Right atrium auricular region (tissue), 2 donors: Measurements from ENCODE around the gene PLIN5. TPM values are rescaled to one million over a fixed set of nuclear protein-coding genes. Genes with fewer than 3 reads are reported as not detected.

Experiments used
- DNase-seq: peaks from one replicate; pipeline ENCODE4 v3.0.0-alpha.2; 2019; ENCODE audit warnings: low spot score
- H3K27ac ChIP-seq, 2 donors: fragments of 200-600 bp; sonication (generic); 1 replicate in 1 of 2; 2 replicates in 1 of 2; pipeline ENCODE4 v1.5.1; 2016 to 2019
- H3K27me3 ChIP-seq, 2 donors: fragments of 200-600 bp; sonication (generic); one replicate each; pipeline versions ENCODE4 v1.5.1 to v1.6.0; 2017 to 2019
- H3K36me3 ChIP-seq: fragments of 200-600 bp; sonication (generic); one replicate; pipeline ENCODE4 v1.5.1; 2016
- H3K4me1 ChIP-seq, 2 donors: fragments of 200-600 bp; sonication (generic); one replicate each; pipeline versions ENCODE4 v1.5.1 to v1.6.0; 2017 to 2019
- H3K4me3 ChIP-seq, 2 donors: fragments of 200-600 bp; sonication (generic); 1 replicate in 1 of 2; 2 replicates in 1 of 2; pipeline ENCODE4 v1.5.1; 2017 to 2019; ENCODE audit warnings: mild to moderate bottlenecking in 1 of 2, moderate library complexity in 1 of 2
- H3K9me3 ChIP-seq, 2 donors: fragments of 200-600 bp; sonication (generic); one replicate each; pipeline ENCODE4 v1.5.1; 2019
- total RNA-seq, 2 donors: library from RNA; depleted of rRNA; stranded (reverse); fragments of >200 nt; gene quantifications; one replicate each; pipeline ENCODE4 v1.1.0, GENCODE V29; 2016
- TF ChIP-seq, protein P1 (sequence below), 2 donors: fragments of 200-600 bp; sonication (generic); IDR thresholded peaks; one replicate each; pipeline ENCODE4 v1.5.1; 2019; ENCODE audit warnings: antibody characterized with exemption in 2 of 2

The PLIN5 gene
- total RNA-seq, 2 donors from 2014 or later = 21.4 to 43.6 TPM

DNA sequence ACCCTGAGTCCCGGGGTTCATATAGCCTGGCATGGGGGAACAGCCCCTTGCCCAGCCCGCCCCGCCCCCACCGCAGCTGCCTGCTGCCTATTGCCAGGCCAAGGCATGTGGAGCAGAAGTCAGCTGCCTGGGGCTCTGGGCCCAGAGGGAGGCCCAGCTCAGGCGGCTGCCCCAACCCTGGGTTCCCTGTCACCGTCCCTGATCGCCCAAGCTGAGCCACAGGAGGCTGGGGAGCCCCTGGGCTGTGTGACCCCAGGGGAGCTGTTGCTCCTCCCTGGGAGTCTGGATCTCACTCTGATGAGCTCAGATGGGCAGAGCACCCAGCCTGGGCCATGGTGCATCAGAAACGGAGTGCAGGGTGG, 18.1 kb downstream of the PLIN5 start:
- Histone ChIP-seq H3K4me3 (peak overlapping the region; percentile 55 to 66), H3K36me3 (peaks cover 29% of the 10 kb centered on the region), H3K9me3 (no peaks in the 10 kb centered on the region), H3K27ac (peak overlapping the region; percentile 85 to 95), H3K4me1 (peaks cover 0 to 32% of the 10 kb centered on the region in 2 donors), H3K27me3 (no peaks in the 10 kb centered on the region)
- TF ChIP-seq, protein P1, sequence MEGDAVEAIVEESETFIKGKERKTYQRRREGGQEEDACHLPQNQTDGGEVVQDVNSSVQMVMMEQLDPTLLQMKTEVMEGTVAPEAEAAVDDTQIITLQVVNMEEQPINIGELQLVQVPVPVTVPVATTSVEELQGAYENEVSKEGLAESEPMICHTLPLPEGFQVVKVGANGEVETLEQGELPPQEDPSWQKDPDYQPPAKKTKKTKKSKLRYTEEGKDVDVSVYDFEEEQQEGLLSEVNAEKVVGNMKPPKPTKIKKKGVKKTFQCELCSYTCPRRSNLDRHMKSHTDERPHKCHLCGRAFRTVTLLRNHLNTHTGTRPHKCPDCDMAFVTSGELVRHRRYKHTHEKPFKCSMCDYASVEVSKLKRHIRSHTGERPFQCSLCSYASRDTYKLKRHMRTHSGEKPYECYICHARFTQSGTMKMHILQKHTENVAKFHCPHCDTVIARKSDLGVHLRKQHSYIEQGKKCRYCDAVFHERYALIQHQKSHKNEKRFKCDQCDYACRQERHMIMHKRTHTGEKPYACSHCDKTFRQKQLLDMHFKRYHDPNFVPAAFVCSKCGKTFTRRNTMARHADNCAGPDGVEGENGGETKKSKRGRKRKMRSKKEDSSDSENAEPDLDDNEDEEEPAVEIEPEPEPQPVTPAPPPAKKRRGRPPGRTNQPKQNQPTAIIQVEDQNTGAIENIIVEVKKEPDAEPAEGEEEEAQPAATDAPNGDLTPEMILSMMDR (IDR thresholded peaks at IDR 0.05) = no peak
- DNase-seq = no peak

DNA sequence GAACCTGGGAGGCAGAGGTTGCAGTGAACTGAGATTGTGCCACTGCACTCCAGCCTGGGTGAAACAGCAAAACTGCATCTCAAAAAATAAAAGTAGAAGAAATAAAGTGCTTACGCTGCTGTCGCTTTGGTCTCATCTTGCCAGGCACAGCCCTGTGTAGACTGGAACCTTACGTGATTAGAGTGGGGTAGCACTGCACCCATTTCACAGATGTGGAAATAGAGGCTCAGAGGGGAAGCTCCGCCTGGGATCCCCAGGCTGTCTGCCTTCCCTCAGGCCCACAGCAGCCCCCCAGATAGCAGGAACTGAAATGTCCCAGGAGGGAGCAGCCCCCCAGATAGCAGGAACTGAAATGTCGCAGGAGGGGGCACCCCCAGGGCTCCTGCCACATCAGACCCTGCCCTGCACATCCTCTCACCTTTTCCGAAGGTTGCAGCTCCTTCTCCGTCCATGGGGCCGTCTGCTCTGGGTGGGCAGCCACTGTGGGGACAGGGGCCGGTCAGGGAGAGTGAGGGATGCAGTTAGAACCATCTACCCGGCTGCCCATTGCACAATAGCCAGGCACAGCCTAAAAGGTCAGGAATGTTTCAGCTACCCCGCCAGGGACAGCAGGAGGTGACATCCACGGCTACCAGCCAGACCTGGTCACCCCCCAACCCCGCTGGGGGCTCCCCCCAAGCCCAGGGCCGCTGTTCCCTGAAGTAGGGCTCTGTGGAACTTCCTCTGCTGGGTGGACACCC, 18.7 kb downstream of the PLIN5 start:
- H3K9me3 ChIP-seq = no peaks in the 10 kb centered on the region
- H3K4me1 ChIP-seq = peaks cover 0 to 32% of the 10 kb centered on the region in 2 donors
- TF ChIP-seq, protein P1 (IDR thresholded peaks at IDR 0.05) = no peak
- DNase-seq = no peak
- no peaks in the 10 kb centered on the region for H3K27me3 ChIP-seq
- H3K27ac ChIP-seq = peak overlapping the region; percentile 85 to 95
- peaks cover 29% of the 10 kb centered on the region for H3K36me3 ChIP-seq
- H3K4me3 ChIP-seq = peak overlapping the region; percentile 55 to 66

DNA sequence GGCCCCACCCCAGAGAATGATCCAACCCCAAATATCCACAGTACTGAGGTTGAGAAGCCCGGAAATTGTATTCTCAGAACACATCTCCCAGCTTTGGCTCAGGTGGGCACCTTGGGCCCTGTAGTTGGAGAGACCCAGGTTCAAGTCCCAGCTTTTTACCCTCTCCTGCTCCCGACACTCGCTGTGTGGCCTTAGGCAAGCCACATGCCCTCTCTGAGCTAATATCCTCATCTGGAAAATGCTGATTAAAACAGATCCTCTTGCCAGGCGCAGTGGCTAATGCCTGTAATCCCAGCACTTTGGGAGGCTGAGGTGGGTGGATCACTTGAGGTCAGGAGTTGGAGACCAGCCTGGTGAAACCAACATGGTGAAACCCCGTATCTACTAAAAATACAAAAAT, 19.3 kb downstream of the PLIN5 start:
- H3K27me3 ChIP-seq = no peaks in the 10 kb centered on the region
- H3K27ac ChIP-seq = peak overlapping the region in 1 of 2 donors; percentile 85
- TF ChIP-seq, protein P1 (IDR thresholded peaks at IDR 0.05) = no peak
- H3K4me3 ChIP-seq = no peak overlapping the region
- no peak for DNase-seq
- H3K36me3 ChIP-seq = peaks cover 29% of the 10 kb centered on the region
- H3K4me1 ChIP-seq = peaks cover 0 to 32% of the 10 kb centered on the region in 2 donors
- H3K9me3 ChIP-seq = no peaks in the 10 kb centered on the region

DNA sequence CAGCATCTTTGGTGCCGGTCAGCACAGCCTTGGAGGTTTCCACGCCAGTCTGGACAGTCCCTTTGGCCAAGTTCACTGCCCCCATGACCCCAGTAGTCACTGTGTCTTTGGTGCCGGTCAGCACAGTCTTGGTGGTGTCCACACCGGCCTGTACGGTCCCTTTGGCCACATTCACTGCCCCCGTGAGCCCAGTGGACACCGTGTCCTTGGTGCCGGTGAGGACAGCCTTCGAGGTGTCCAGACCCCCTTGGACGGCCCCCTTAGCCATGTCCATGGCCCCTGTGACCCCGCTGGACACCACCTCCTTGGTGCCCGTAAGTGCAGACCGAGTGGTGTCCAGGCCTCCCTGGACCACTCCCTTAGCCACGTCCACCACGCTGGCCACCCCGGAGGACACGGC, 21.8 kb downstream of the PLIN5 start:
- H3K27ac ChIP-seq = no peak overlapping the region
- H3K27me3 ChIP-seq = no peaks in the 10 kb centered on the region
- H3K4me1 ChIP-seq = peaks cover 0 to 16% of the 10 kb centered on the region in 2 donors
- no peaks in the 10 kb centered on the region for H3K9me3 ChIP-seq
- TF ChIP-seq, protein P1 (IDR thresholded peaks at IDR 0.05) = no peak
- H3K4me3 ChIP-seq = no peak overlapping the region
- peaks cover 36% of the 10 kb centered on the region for H3K36me3 ChIP-seq
- no peak for DNase-seq

DNA sequence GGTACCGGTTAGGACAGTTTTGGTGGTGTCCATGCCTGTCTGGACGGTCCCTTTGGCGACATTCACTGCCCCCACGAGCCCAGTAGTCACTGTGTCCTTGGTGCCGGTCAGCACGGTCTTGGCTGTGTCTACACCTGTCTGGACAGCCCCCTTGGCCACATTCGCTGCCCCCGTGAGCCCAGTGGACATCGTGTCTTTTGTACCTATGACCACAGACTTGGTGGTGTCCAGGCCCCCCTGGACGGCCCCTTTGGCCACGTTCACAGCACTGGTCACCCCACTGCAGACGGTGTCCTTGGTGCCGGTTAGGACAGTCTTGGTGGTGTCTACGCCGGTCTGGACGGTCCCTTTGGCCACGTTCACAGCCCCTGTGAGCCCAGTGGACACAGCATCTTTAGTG, 23.0 kb downstream of the PLIN5 start:
- H3K36me3 ChIP-seq = peaks cover 47% of the 10 kb centered on the region
- H3K27ac ChIP-seq = no peak overlapping the region
- no peaks in the 10 kb centered on the region for H3K9me3 ChIP-seq
- H3K4me3 ChIP-seq = no peak overlapping the region
- DNase-seq = no peak
- H3K27me3 ChIP-seq = no peaks in the 10 kb centered on the region
- peaks cover 0 to 17% of the 10 kb centered on the region in 2 donors for H3K4me1 ChIP-seq
- TF ChIP-seq, protein P1 (IDR thresholded peaks at IDR 0.05) = no peak
